ENCODE measurements around the gene PITRM1. TPM values are rescaled to one million over a fixed set of nuclear protein-coding genes. Genes with fewer than 3 reads are reported as not detected.

The PITRM1 gene
- total RNA-seq, 1 donor from 2014 or later, result 85.7 TPM

GRCh38 chr10:3128379-3129130 lies 44.0 kb downstream of the PITRM1 start:
- ATAC-seq (no peak), DNase-seq (ENCODE audit: low spot score) (no peak)
- intact Hi-C loops (cut with DNase I), result no loop called here

GRCh38 chr10:3127921-3128320 lies 44.7 kb downstream of the PITRM1 start:
- intact Hi-C loops (cut with DNase I), result no loop called here
- no peak for DNase-seq (ENCODE audit: low spot score)
- no peak for ATAC-seq

GRCh38 chr10:3126741-3127346 lies 45.7 kb downstream of the PITRM1 start:
- intact Hi-C loops (cut with DNase I), result no loop called here
- no peak for ATAC-seq
- DNase-seq (ENCODE audit: low spot score), result no peak

- ATAC-seq (no peak), DNase-seq (ENCODE audit: low spot score) (no peak)
- intact Hi-C loops (cut with DNase I), result no loop called here
Measured at GRCh38 chr10:3126249-3126648, 46.3 kb downstream of the PITRM1 start.

GRCh38 chr10:3125527-3126170 lies 46.9 kb downstream of the PITRM1 start:
- intact Hi-C loops (cut with DNase I), result no loop called here
- no peak for DNase-seq (ENCODE audit: low spot score)
- ATAC-seq, result no peak

GRCh38 chr10:3124412-3125175 lies 48.0 kb downstream of the PITRM1 start:
- no peak for DNase-seq (ENCODE audit: low spot score)
- ATAC-seq, result no peak
- intact Hi-C loops (cut with DNase I), result no loop called here

- intact Hi-C loops (cut with DNase I), result no loop called here
- DNase-seq (ENCODE audit: low spot score) (no peak), ATAC-seq (no peak)
Measured at GRCh38 chr10:3123571-3124411, 48.8 kb downstream of the PITRM1 start.

- intact Hi-C loops (cut with DNase I), result no loop called here
- ATAC-seq (no peak), DNase-seq (ENCODE audit: low spot score) (no peak)
Measured at GRCh38 chr10:3122486-3123205, 49.9 kb downstream of the PITRM1 start.

GRCh38 chr10:3122034-3122433 lies 50.5 kb downstream of the PITRM1 start:
- intact Hi-C loops (cut with DNase I), result no loop called here
- ATAC-seq (no peak), DNase-seq (ENCODE audit: low spot score) (no peak)

- ATAC-seq (no peak), DNase-seq (ENCODE audit: low spot score) (no peak)
- intact Hi-C loops (cut with DNase I), result no loop called here
Measured at GRCh38 chr10:3119796-3120459, 52.7 kb downstream of the PITRM1 start.

GRCh38 chr10:3118641-3119091 lies 53.9 kb downstream of the PITRM1 start:
- ATAC-seq (no peak), DNase-seq (ENCODE audit: low spot score) (no peak)
- intact Hi-C loops (cut with DNase I), result no loop called here

- DNase-seq (ENCODE audit: low spot score) (no peak), ATAC-seq (no peak)
- intact Hi-C loops (cut with DNase I), result no loop called here
Measured at GRCh38 chr10:3117486-3117885, 55.1 kb downstream of the PITRM1 start.

- ATAC-seq (no peak), DNase-seq (ENCODE audit: low spot score) (no peak)
- intact Hi-C loops (cut with DNase I), result no loop called here
Measured at GRCh38 chr10:3116508-3117100, 56.0 kb downstream of the PITRM1 start.

GRCh38 chr10:3115685-3116084 lies 56.9 kb downstream of the PITRM1 start:
- intact Hi-C loops (cut with DNase I), result no loop called here
- ATAC-seq, result no peak
- no peak for DNase-seq (ENCODE audit: low spot score)

GRCh38 chr10:3113343-3113720 lies 59.2 kb downstream of the PITRM1 start:
- no peak for ATAC-seq
- intact Hi-C loops (cut with DNase I), result no loop called here
- no peak for DNase-seq (ENCODE audit: low spot score)

GRCh38 chr10:3111621-3112163 lies 60.9 kb downstream of the PITRM1 start:
- intact Hi-C loops (cut with DNase I), result no loop called here
- ATAC-seq (no peak), DNase-seq (ENCODE audit: low spot score) (no peak)
